Measurements from ENCODE around the gene HDAC4.
"Not testable (repeated sequence)": the region's sequence is repeated elsewhere in the genome, so short reads cannot be mapped to it uniquely, and the experiment has no call there.

The HDAC4 gene

GRCh38 chr2:239051891-239052445, 348.9 kb downstream of the HDAC4 start:
- DNase-seq, result no peak

GRCh38 chr2:239050252-239050649, 350.6 kb downstream of the HDAC4 start:
- no peak for DNase-seq

DNA sequence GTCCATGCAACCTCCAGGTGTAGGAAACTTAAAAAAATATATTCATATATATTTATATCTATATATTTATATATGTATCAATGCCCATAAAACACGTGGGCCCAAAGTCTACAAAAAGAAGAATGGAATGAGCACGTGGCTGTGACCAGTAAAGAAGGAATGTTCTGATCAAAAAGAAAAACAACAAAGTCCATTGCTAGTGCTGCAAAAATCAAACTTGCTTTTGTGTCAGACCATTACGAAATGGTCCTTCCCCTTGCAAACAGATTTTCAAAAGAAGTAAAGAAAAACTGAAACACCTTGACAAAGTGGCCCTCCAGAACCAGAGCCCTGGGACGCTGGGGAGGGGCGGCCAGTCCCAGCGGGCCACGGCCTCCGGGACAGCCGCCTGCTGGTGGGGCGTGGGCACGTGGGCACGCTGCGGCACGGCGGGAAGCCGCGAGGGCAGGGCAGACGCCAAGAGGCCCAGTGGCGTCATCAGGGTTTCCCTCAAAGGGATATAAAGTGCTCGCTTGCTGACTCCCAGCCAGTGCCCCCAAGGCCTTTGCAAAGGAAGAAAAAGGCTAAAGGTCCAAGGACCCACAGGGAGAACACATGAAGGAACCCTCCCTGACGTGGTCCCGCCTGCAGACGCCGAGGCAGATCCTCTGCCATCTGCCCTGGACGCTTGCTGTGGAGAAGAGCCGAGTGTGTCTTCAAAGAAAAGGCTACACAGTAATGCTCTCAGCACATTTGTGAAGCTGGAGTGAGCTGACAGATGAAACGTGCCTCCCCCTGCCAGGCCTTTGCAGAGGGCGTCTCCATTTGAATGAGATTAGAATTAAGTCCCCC, 351.2 kb downstream of the HDAC4 start:
- no peak for DNase-seq

- no peak for DNase-seq
Measured at GRCh38 chr2:239048736-239049135, 352.1 kb downstream of the HDAC4 start.

DNA sequence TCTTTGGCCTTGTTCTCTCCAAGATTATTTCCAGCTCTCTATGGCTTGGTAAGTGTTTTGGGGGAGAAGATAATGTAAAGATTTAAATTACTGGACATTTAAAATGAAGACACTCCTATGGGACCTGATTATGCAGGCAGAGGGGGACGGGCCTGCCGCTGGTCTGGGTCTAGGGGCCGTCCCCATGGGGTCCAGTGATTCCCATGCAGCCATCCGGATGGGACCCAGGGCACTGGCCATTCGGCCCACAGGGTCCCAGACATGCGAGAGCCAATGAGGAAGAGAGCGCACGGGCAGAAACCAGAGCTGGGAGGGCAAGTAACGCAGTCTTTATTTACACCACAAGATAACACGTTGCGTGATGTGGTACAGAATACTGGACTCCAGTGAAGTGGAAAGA, 353.0 kb downstream of the HDAC4 start:
- no peak for DNase-seq

- DNase-seq, result no peak
Measured at GRCh38 chr2:239047420-239047819, 353.4 kb downstream of the HDAC4 start.

- no peak for DNase-seq
Measured at GRCh38 chr2:239046822-239047221, 354.0 kb downstream of the HDAC4 start.

DNA sequence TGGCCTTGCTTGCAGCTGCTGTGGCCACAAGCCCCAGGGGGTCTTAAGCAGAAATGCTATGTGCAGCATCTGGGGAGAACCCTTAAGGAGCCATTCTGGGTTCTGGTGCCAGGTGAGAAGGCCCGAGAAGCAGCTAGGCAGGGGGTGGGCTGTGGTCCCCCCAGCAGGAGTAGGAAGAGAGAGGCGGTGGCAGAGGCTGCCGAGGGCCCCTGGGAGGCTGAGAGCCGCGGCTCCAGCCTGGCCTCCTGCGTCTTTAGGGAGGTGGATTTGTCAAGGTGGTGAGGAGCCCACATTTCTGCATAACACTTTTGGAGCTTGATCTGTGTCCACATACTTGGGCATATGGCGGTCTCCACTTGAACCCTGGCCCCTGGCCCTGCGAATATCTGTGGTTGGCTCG, 356.5 kb downstream of the HDAC4 start:
- no peak for DNase-seq

DNA sequence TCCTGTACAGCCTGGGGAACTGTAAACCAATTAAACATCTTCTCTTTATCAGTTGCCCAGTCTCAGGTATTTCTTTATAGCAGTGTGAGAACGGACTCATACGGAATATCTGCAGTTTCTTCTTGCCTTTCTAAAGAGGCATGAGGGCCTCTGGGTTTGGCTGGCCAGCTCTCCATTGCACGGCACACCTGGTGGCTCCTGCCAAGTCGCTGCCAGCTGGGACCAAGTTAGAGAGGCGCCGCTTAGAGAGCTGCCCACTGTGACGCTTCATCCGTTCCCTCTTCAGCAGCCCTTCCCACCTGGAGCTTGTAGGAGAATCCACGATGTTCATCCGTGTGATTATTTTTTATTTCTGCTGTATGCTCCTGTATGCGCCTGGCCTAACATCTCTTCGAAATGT, 357.5 kb downstream of the HDAC4 start:
- no peak for DNase-seq

DNA sequence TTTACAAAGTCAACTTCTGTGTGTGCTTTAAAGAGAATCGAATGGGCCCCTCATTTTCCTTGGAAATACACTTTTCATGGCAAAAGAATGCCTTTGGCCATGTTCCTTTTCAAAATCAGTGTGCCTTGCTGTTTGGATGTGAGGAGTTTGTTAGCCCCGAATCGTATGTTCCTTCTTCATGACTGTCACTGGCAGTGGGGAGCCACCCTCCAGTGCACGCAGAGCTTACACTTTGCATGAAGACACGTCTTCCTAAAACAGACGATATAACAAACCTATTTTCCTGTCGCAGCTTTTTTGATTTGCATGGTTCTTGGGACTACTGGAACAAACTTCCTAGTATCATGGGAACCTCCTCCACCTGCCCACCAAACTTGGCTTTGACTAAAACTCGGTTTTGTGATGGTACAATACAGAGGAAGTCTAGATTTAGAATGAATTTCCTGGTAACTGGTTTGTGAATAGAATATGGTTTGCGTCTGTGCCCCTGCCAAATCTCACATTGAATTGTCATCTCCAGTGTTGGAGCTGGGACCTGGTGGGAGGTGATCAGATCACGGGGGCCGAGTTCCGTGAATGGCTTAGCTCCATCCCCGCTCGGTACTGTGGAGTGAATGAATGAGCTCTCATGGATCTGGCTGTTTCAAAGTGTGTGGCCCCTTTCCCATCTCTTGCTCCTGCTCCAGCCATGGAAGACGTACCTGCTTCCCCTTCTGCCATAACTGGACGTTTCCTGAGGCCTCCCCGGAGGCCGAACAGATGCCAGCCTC, 358.1 kb downstream of the HDAC4 start:
- DNase-seq, result no peak

- no peak for DNase-seq
Measured at GRCh38 chr2:239042046-239042445, 358.8 kb downstream of the HDAC4 start.

DNA sequence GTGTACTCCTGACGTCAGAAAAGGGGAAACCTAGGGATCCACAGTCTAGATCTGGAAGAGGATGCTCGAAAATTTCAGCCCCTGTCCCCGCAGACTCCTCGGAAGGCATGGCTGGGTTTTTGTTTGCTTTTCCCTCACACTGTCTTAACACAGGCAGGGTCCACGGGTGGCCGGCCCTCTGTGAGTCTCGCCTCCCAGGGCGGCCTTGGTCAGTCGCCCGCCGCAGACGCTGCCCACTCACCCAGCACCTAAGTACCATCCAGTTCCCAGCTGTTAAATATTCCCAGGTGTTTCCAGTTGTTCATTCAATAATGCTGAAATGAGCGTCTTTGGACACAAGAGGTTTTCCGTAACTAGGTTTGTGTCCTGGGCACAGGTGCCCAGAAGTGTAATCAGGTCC, 359.8 kb downstream of the HDAC4 start:
- DNase-seq, result no peak

- no peak for DNase-seq
Measured at GRCh38 chr2:239040152-239040761, 360.6 kb downstream of the HDAC4 start.

DNA sequence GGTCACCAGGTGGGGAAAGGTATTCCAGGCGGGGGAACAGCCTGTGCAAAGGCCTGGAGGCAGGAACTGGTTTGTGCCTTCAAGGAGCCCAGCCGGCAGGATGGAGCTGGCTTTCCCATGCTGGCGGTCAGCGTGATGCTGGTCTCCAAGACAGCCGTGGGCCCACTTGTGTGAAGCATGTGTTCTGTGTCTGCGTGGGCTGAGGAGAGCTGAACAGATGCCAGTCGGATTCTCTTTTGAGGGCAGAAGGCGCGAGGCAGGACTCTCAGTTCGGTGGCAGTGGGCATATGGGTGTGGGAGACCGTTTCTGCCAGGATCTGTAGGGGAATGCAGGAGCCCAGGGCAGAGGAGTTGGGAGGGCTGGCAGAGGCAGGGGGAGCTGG, 361.4 kb downstream of the HDAC4 start:
- no peak for DNase-seq

DNA sequence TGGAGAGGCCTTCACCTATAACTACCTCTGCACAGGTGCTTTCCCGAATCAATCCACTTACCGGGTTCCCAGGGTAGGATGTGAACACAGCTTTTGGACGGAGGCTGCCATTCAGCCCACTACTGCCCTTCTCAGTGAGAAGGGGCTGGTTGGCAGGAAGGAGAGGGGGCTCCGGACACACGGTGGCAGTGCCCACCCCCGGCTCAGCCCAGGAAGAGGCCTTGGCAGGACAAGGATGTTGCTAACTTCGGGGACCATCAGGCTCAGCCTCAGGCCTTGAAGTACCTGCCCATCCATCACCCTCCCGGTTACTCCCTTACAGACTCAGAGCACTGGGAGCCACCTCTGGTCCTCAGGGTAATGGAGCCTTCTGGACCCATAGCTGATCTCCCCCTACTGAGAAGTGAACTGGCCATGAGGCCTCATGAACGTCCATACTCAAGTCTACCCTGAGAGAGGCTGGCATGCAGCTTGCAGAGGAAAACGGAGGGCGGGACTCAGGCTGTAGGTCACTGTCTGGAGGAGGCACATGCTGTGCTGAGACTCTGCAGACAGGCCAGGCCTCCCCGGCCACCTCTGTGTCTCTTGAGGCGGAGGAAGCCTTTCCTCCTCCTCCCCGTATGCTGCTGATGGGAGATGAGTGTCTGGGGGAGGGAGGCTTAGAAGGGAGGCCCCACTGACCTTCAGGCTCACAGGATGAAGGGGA, 361.9 kb downstream of the HDAC4 start:
- DNase-seq, result no peak

- DNase-seq, result not testable (repeated sequence)
Measured at GRCh38 chr2:239038284-239038683, 362.5 kb downstream of the HDAC4 start.

- no peak for DNase-seq
Measured at GRCh38 chr2:239037559-239037910, 363.3 kb downstream of the HDAC4 start.

GRCh38 chr2:239036819-239037558, 363.8 kb downstream of the HDAC4 start:
- no peak for DNase-seq

- DNase-seq, result no peak
Measured at GRCh38 chr2:239035997-239036731, 364.7 kb downstream of the HDAC4 start.

GRCh38 chr2:239035361-239035814, 365.4 kb downstream of the HDAC4 start:
- peak in 1 of 2 experiments; percentile 0 for DNase-seq

All from Kasumi-1 (cell line).